Measurements from ENCODE around the gene DCST1. TPM values are rescaled to one million over a fixed set of nuclear protein-coding genes. Genes with fewer than 3 reads are reported as not detected.

The DCST1 gene
- polyA plus RNA-seq, 6 donors from 2014 or later, result not detected

DNA sequence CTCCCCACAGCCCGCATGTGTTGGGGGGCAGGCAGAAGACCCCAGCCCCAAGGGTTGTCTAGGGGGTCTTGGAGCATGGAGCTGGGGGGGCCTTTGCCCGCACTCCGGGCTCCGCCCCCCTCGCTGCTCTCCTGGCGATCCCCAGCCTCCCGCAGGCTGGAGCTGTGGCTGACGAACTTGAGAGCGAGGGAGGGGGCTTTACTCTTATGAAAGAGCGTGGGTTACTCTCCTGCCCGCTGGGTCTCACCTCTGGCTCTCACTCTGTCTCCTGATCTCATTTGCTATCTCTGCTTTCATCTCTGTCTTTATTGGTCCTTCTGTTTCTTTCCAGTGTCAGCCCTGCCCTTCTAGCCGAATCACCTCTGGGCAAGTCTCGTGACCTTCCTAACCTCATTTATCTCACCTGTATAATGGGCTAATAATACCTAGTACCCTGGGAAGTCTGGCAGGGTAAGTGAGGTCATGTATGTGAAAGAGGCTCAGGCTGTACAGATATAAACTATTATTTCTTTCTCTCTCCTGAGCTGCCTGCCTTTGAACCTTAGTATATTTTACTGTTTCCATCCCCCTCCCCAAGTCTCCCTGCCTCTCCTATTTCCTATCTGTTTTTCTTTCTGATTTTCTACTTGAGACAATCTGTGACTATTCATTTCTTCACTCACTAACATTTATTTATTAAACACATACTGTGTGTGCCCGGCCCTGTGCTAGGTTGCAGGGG, 30.6 kb downstream of the DCST1 start:
- no peak for DNase-seq
- H3K4me3 Mint-ChIP-seq, result peak overlapping the region; percentile 77 to 93 (median 88)

DNA sequence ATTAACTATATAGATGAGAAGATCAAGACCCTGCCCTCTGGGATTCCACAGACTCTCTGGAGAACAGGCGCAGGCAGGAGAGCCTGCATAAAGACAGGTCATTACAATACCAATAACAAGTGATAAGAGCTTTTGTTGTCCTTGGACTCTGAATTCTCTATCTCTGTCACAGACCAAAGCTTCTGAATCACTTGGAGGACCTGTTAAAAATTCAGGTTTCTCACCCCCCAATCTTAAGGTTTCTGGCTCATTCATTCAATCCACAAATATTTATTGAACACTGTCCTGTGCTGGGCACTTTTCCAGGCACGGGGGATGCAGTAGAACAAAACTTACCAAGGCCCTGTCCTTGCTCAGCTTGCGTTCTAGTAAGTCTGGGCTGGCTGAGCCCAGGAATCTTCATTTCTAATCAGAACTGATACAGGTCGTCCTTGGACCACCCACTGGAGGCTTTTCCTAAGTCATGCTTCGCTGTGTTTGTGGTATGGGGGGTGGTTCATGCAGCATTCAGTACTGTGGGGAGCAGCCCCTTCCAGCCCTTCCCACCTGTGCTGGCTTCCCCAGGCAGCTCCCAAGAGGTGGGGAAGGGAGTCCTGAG, 31.3 kb downstream of the DCST1 start:
- DNase-seq, result no peak
- Mint-ChIP-seq H3K27ac (peak overlapping the region in 4 of 6 donors; percentile 5 to 68 (median 36)), H3K27me3 (peaks cover 0 to 4% (median 0%) of the 10 kb centered on the region in 3 donors), H3K4me1 (peaks cover 47 to 49% (median 47%) of the 10 kb centered on the region in 3 donors), H3K4me3 (peak overlapping the region; percentile 77 to 93 (median 88)), H3K9me3 (no peaks in the 10 kb centered on the region), H3K36me3 (peaks cover 0 to 11% of the 10 kb centered on the region in 2 donors)
- no peak for ATAC-seq (ENCODE audit: low read depth in 2 of 2)

More for the DNA sequence above, 30.6 kb downstream of the DCST1 start:
- Mint-ChIP-seq H3K27me3 (peaks cover 0 to 4% (median 0%) of the 10 kb centered on the region in 3 donors), H3K27ac (peak overlapping the region; percentile 7 to 94 (median 35)), H3K9me3 (no peaks in the 10 kb centered on the region), H3K36me3 (peaks cover 0 to 11% of the 10 kb centered on the region in 2 donors), H3K4me1 (peaks cover 45 to 47% (median 47%) of the 10 kb centered on the region in 3 donors)
- ATAC-seq (ENCODE audit: low read depth in 2 of 2), result peak; percentile 2 to 9

DNA sequence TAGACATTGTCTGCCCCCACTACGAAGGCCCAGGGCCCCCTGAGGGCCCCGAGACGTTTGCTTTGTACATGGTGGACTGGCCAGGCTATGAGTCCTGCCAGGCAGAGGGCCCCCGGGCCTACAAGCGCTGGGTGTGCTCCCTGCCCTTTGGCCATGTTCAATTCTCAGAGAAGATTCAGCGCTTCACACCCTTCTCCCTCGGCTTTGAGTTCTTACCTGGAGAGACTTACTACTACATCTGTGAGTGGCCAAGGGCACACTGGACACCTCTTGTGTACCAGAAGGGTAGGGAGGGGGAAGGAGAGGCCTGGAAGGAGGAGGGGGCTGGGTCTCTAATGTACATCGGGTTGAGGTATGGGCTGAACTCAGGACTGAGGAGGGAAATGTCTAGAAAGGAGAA, 33.2 kb downstream of the DCST1 start:
- no peak for DNase-seq
- no peak overlapping the region for H3K27ac Mint-ChIP-seq
- no peak for ATAC-seq (ENCODE audit: low read depth in 2 of 2)
- peak overlapping the region in 2 of 8 donors; percentile 2 to 30 for H3K4me3 Mint-ChIP-seq
- no peaks in the 10 kb centered on the region for H3K9me3 Mint-ChIP-seq
- no peaks in the 10 kb centered on the region for H3K27me3 Mint-ChIP-seq
- H3K4me1 Mint-ChIP-seq, result peaks cover 50 to 57% (median 51%) of the 10 kb centered on the region in 3 donors
- peaks cover 0 to 11% of the 10 kb centered on the region in 2 donors for H3K36me3 Mint-ChIP-seq

DNA sequence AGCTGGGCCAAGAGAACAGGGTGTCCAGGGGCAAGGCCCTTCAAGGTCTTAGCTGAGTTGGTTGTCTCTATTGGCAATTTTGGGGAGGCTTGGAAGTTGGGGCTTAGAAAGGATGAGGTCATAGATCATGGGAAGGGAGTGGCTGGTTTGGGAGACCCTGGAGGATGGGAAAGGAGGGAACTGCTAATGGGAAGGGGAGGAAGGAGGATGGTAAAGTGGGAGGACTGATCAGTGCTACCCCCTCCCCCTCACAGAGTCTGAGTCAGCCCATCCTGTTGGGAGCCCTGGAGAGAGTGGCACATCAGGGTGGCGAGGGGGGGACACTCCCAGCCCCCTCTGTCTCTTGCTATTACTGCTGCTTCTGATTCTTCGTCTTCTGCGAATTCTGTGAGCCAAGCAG, 35.0 kb downstream of the DCST1 start:
- H3K27ac Mint-ChIP-seq, result peak overlapping the region in 1 of 6 donors; percentile 87
- ATAC-seq (ENCODE audit: low read depth in 2 of 2), result no peak
- peaks cover 0 to 11% of the 10 kb centered on the region in 2 donors for H3K36me3 Mint-ChIP-seq
- no peaks in the 10 kb centered on the region for H3K27me3 Mint-ChIP-seq
- DNase-seq, result no peak
- peaks cover 55 to 58% (median 56%) of the 10 kb centered on the region in 3 donors for H3K4me1 Mint-ChIP-seq
- H3K9me3 Mint-ChIP-seq, result no peaks in the 10 kb centered on the region
- H3K4me3 Mint-ChIP-seq, result peak overlapping the region in 3 of 8 donors; percentile 45 to 75 (median 69)

DNA sequence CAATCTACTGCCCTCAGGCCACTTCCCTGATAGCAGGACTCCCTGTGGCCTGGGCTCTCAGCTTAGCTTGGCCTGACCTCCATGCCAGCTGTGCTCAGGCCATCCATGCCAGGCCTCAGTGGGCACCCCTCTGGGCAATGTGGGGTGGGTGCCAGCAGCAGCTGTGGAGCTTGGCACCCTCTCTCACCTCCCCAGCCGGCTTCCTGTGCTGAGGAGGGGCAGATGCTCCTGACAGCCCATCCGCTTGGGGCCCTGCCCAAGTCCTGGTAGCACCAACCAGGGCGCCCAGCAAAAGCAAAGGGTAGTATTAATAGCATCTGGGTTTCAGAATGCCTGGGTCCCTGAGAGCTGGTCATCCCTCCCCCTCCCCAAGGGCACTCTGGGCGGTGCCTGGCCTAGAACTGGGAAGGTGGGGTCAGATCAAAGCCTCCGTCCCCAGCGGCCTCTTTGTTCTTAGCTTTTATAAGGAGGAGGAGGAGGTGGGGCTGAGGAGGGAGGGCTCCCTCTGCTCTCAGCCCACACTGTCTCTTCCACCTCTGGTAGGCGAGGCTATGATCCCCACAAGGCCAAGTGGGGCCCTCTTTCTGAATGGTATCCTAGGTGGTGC, 36.0 kb downstream of the DCST1 start:
- H3K9me3 Mint-ChIP-seq, result no peaks in the 10 kb centered on the region
- H3K27me3 Mint-ChIP-seq, result no peaks in the 10 kb centered on the region
- ATAC-seq (ENCODE audit: low read depth in 2 of 2) (no peak), DNase-seq (no peak)
- peaks cover 53 to 60% (median 56%) of the 10 kb centered on the region in 3 donors for H3K4me1 Mint-ChIP-seq
- peak overlapping the region in 3 of 8 donors; percentile 19 to 67 (median 20) for H3K4me3 Mint-ChIP-seq
- no peak overlapping the region for H3K27ac Mint-ChIP-seq
- H3K36me3 Mint-ChIP-seq, result peaks cover 0 to 11% of the 10 kb centered on the region in 2 donors

DNA sequence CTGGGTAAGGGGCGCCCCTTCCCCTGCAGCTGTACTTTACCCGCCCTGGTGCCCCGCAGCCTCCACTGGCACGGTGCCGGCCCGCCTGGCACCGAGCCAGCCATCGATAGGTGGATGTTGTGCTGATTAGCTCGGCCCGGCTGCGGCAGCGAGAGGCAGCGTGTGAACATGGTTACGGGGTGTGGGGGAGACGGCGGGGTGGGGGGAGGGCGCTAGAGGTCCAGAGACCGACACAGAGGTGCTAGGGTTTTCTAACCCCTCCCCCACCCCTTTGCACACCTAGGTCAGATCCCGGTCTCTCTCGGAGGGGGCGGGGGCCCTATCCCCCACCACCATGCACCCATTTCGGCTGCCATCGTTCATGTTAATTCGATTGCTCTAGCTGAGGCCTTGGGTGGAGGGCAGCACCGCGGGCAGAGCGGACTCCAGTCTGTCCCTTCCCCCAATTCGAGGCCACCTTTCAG, 36.6 kb downstream of the DCST1 start:
- Mint-ChIP-seq H3K27me3 (no peaks in the 10 kb centered on the region), H3K4me1 (peaks cover 49 to 55% (median 53%) of the 10 kb centered on the region in 3 donors), H3K9me3 (no peaks in the 10 kb centered on the region), H3K36me3 (peaks cover 0 to 11% of the 10 kb centered on the region in 2 donors), H3K27ac (no peak overlapping the region), H3K4me3 (peak overlapping the region in 5 of 8 donors; percentile 42 to 70 (median 63))
- no peak for ATAC-seq (ENCODE audit: low read depth in 2 of 2)
- DNase-seq, result no peak

DNA sequence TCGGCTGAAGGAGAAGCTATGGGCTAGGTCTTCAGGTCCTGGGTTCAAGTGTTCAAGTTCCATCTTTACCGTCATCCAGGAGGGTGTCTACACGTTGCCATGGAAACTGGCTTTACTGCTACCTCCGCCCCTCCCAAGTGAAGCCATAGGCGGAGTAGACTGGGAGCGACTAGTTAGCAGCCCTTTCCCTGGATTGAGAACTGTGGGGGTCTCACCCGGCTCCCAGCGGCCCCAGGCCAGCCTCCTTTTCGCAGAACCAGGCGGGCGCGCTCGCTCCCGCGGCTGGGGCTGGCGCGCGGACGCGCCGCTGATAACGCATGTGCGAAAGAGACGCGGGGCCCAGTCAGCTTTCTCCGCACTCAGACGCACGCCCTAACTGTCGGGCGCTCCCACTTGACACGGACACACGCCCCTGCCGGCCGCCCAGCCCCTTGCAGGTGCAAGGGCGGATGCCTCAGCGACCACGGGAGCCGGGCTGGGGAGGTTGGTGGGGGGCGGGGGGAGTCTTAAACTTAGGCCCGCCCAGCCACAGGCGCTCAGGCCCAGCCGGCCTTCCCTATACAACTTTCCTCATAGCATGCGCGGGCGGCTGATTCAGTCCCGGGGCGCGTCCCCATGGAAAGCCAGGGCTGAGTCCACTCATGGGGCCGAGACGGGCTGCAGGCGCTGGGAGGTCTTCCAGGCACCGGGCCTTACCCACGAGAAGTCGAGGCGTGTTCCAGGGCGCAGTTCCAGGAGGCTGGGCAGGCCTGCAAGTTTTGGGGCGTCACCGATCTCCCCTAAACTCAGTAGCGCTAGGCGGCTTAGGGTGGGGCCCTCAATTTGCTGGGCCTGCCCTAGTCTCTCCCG, 37.3 kb downstream of the DCST1 start:
- Mint-ChIP-seq H3K9me3 (no peaks in the 10 kb centered on the region), H3K27me3 (no peaks in the 10 kb centered on the region), H3K36me3 (peaks cover 0 to 11% of the 10 kb centered on the region in 2 donors), H3K4me1 (peaks cover 47 to 53% (median 53%) of the 10 kb centered on the region in 3 donors), H3K4me3 (peak overlapping the region; percentile 42 to 75 (median 64)), H3K27ac (peak overlapping the region in 2 of 6 donors; percentile 76 to 93)
- DNase-seq (peak; percentile 82), ATAC-seq (ENCODE audit: low read depth in 2 of 2) (peak; percentile 96)

DNA sequence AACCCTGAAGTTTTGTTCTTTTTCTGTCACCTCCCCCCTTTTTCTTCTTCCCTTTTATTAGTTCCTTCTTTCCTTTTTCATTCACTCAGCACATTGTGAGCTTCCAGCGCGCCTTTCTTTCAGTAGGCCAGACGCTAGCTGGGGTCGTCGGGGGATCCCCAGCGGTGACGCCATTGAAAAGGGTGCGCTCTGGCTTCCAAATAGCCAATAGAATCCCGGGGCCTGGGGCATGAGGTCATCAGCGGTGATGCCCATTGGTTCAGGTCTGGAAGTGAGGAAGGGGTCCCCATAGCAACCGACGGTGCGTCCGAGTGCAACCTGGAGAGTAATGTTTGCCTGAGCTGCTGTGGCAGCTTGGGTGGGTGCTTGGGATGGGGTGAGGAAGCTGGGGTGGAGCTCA, 38.1 kb downstream of the DCST1 start:
- H3K36me3 Mint-ChIP-seq, result peaks cover 0 to 7% of the 10 kb centered on the region in 2 donors
- peak overlapping the region in 3 of 6 donors; percentile 67 to 93 (median 77) for H3K27ac Mint-ChIP-seq
- DNase-seq (no peak), ATAC-seq (ENCODE audit: low read depth in 2 of 2) (peak in 1 of 2 donors; percentile 6)
- peaks cover 43 to 50% (median 45%) of the 10 kb centered on the region in 3 donors for H3K4me1 Mint-ChIP-seq
- no peaks in the 10 kb centered on the region for H3K9me3 Mint-ChIP-seq
- peak overlapping the region; percentile 42 to 75 (median 62) for H3K4me3 Mint-ChIP-seq
- H3K27me3 Mint-ChIP-seq, result no peaks in the 10 kb centered on the region

DNA sequence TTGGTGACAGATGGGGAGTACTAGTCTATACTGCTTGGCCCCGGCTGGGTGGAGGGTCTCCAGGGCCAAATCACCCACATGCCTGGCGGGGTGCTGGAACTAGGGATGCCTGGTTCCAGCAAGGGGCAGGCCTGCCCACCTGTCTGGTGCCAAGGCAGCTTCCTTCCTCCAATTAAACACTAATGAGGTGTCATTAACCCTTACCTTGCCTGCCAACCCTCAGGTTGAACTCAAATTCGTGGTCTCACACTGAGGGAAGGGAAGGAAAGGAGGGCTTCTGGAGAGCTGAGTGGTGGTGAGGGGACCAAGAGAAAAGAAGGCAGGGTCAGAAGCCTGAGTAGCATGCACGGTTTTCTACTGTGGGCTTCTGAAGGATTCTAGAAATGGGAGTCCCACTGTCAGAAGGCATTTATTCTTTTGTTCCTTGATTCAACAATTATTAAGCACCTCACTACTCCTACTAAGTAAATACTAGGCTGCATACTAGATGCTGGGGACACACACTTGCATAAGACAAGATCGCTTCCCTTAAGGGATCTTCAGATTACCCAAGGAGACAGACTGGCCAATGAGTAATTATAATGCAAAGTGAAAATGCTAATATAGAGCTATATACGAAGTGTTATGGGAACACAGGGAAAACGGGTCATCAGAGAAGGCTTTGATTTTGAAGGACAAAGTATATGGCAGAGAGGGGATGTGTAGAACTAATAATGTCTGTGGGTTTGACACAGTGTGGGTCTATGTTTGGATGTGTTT, 39.1 kb downstream of the DCST1 start:
- ATAC-seq (ENCODE audit: low read depth in 2 of 2) (no peak), DNase-seq (no peak)
- H3K4me1 Mint-ChIP-seq, result peaks cover 37 to 45% (median 37%) of the 10 kb centered on the region in 3 donors
- peak overlapping the region in 2 of 6 donors; percentile 34 to 54 for H3K27ac Mint-ChIP-seq
- peak overlapping the region in 5 of 8 donors; percentile 33 to 67 (median 59) for H3K4me3 Mint-ChIP-seq
- H3K9me3 Mint-ChIP-seq, result no peaks in the 10 kb centered on the region
- H3K36me3 Mint-ChIP-seq, result no peaks in the 10 kb centered on the region
- H3K27me3 Mint-ChIP-seq, result peaks cover 0 to 4% (median 0%) of the 10 kb centered on the region in 3 donors

DNA sequence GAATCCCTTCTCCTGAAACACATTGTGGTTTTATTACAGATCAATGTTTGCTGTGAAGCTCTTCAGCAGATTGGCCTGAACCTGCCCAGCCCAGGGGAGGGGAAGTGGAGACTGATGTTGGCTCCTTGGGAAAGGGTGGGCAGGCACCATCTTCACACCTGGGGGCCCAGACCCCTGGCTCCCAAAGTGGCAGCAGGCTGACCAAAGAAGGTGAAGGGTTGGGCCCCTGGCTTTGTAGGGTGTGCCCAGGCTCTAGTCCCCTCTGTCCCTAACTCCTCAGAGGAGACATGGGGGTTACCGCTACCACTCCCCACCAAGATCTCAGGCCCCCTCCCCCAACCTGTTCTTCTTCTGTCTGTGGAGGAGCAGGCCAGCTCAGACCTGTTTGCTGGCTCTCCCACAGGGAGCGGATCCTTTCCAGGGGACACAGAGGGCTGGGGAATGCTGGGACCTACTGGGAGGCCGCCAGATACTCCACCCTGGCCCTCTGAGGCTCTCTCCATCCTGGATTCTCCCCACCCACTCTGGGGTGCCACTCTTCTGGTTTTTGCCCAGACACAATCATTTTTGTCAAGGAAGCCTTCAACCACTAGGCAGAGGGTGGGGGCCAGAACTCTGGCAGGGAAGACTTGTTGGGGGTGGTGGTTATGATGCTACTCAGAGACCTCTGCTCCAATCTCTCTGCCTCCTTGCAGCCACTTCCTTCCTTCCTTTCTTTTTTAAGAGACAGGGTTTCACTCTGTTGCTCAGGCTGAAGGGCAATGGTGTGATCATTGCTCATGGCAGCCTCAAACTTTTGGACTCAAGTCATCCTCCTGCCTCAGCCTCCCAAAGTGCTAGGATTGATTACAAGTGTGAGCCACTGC, 40.0 kb downstream of the DCST1 start:
- peaks cover 36 to 53% (median 37%) of the 10 kb centered on the region in 3 donors for H3K4me1 Mint-ChIP-seq
- no peak for DNase-seq

DNA sequence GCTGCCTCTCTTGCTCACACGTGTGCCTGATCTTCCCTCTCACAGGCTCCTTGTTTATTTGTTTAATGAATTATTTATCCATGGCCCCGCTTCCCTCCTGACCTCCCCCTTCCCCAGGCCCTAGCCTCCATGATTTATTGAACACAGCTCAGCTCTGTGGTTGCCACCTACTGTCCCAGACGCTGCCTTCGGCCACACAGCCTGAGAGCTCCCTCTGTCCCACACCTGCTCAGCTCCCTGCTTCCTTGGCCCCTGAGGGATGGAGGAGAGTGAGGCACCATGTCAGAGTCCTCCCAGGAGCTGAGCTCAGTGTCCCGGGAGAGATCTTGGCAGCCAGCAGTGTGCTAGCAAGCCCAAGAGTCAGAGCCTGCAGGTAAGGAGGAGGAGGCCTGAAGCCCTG, 41.9 kb downstream of the DCST1 start:
- H3K36me3 Mint-ChIP-seq, result no peaks in the 10 kb centered on the region
- no peaks in the 10 kb centered on the region for H3K9me3 Mint-ChIP-seq
- DNase-seq, result no peak
- H3K27me3 Mint-ChIP-seq, result peaks cover 12 to 14% (median 13%) of the 10 kb centered on the region in 3 donors
- peak overlapping the region in 2 of 8 donors; percentile 7 to 42 for H3K4me3 Mint-ChIP-seq
- ATAC-seq (ENCODE audit: low read depth in 2 of 2), result no peak
- H3K4me1 Mint-ChIP-seq, result peaks cover 44 to 54% (median 44%) of the 10 kb centered on the region in 3 donors
- H3K27ac Mint-ChIP-seq, result no peak overlapping the region

More for the DNA sequence above, 40.0 kb downstream of the DCST1 start:
- H3K27ac Mint-ChIP-seq, result no peak overlapping the region
- no peaks in the 10 kb centered on the region for H3K36me3 Mint-ChIP-seq
- H3K9me3 Mint-ChIP-seq, result no peaks in the 10 kb centered on the region
- ATAC-seq (ENCODE audit: low read depth in 2 of 2), result no peak
- H3K27me3 Mint-ChIP-seq, result peaks cover 0 to 6% (median 0%) of the 10 kb centered on the region in 3 donors
- H3K4me3 Mint-ChIP-seq, result peak overlapping the region in 4 of 8 donors; percentile 21 to 57 (median 42)

Measured in naive B cell (primary cell).